B cell (primary cell): ENCODE measurements around the gene SYNE1. TPM values are rescaled to one million over a fixed set of nuclear protein-coding genes. Genes with fewer than 3 reads are reported as not detected.

ENCODE experiments used
- ATAC-seq: fragments of 200-7000 bp; cut with Tn5 transposase; one replicate; pipeline ENCODE4 v1.10.0; 2021; ENCODE audit warnings: low read depth, mild to moderate bottlenecking, moderate number of reproducible peaks, moderate library complexity
- CTCF ChIA-PET: fragments of 350-600 bp; sonication (Branson Sonifier 250); formaldehyde crosslinking; loops from one replicate; lab custom pipeline; 2021; ENCODE audit warnings: antibody characterized with exemption, inconsistent platforms; lab: Charles Lee
- POLR2A ChIA-PET: fragments of 350-600 bp; sonication (Branson Sonifier 250); formaldehyde crosslinking; loops from one replicate; lab custom pipeline; 2021; ENCODE audit warnings: antibody characterized with exemption; lab: Charles Lee
- DNase-seq: peaks from one replicate; pipeline ENCODE4 v3.0.0; 2013
- H2AFZ ChIP-seq: 2 replicates; pipeline ENCODE4 v1.6.1; 2012; ENCODE audit warnings: mild to moderate bottlenecking, low read depth, low read length; ENCODE audit not compliant: insufficient read depth, poor library complexity, severe bottlenecking
- H3K27ac ChIP-seq, 2 donors: 1 replicate in 1 of 2; 2 replicates in 1 of 2; pipeline ENCODE4 v1.5.1; 2012 to 2013; ENCODE audit warnings: low read length in 2 of 2, mild to moderate bottlenecking in 2 of 2, moderate library complexity in 1 of 2
- H3K27me3 ChIP-seq, 4 experiments: fragments of 200-600 bp in 1 of 4; sonication (generic) in 1 of 4; replicated peaks in 1 of 4; 1 replicate in 2 of 4; 2 replicates in 2 of 4; pipeline versions ENCODE4 v1.6.1 to v1.7.0; 2013 to 2016; ENCODE audit warnings: low read length in 3 of 4, mild to moderate bottlenecking in 2 of 4, mixed read lengths in 1 of 4, moderate library complexity in 1 of 4; ENCODE audit not compliant: insufficient read depth in 4 of 4, control insufficient read depth in 3 of 4; ENCODE audit errors: control extremely low read depth in 1 of 4
- H3K36me3 ChIP-seq, 2 experiments: replicated peaks in 1 of 2; 1 replicate in 1 of 2; 2 replicates in 1 of 2; pipeline versions ENCODE4 v1.6.1 to v1.7.1; 2013; ENCODE audit warnings: low read length in 1 of 2; ENCODE audit not compliant: insufficient read depth in 2 of 2, control insufficient read depth in 1 of 2; ENCODE audit errors: control extremely low read depth in 1 of 2, extremely low read depth in 1 of 2
- H3K4me1 ChIP-seq, 2 donors: fragments of 200-600 bp in 1 of 2; sonication (generic) in 1 of 2; 1 replicate in 1 of 2; 2 replicates in 1 of 2; pipeline versions ENCODE4 v1.5.1 to v1.6.1; 2013 to 2017; ENCODE audit warnings: low read length in 2 of 2; ENCODE audit not compliant: control insufficient read depth in 2 of 2, insufficient read depth in 2 of 2
- H3K4me2 ChIP-seq: replicated peaks from 2 replicates; pipeline ENCODE3; 2012; ENCODE audit warnings: mild to moderate bottlenecking, low read depth, low read length; ENCODE audit not compliant: poor library complexity, severe bottlenecking
- H3K4me3 ChIP-seq, 5 experiments: fragments of 200-600 bp in 1 of 5; sonication (generic) in 1 of 5; 1 replicate in 3 of 5; 2 replicates in 2 of 5; pipeline versions ENCODE4 v1.5.1 to v1.7.0; 2011 to 2016; ENCODE audit warnings: low read length in 4 of 5, mild to moderate bottlenecking in 4 of 5, low read depth in 2 of 5, control low read depth in 1 of 5, moderate library complexity in 1 of 5; ENCODE audit not compliant: insufficient read depth in 1 of 5; ENCODE audit errors: control extremely low read depth in 1 of 5, extremely low read depth in 1 of 5
- H3K79me2 ChIP-seq: fragments of 200-600 bp; sonication (generic); one replicate; pipeline ENCODE4 v1.6.0; 2016; ENCODE audit warnings: low read length; ENCODE audit not compliant: control insufficient read depth, insufficient read depth
- H3K9ac ChIP-seq: fragments of 200-600 bp; sonication (generic); 2 replicates; pipeline ENCODE4 v1.6.1; 2017; ENCODE audit warnings: mild to moderate bottlenecking, low read length, moderate library complexity
- H3K9me3 ChIP-seq, 3 donors: one replicate each; pipeline versions ENCODE4 v1.6.1 to v1.7.1; 2013; ENCODE audit warnings: low read length in 2 of 3; ENCODE audit not compliant: control insufficient read depth in 2 of 3, insufficient read depth in 1 of 3; ENCODE audit errors: control extremely low read depth in 1 of 3
- H4K20me1 ChIP-seq: 2 replicates; pipeline ENCODE4 v1.6.0; 2012; ENCODE audit warnings: mild to moderate bottlenecking, low read length; ENCODE audit not compliant: insufficient read depth, control insufficient read depth, poor library complexity, severe bottlenecking
- H3K27ac Mint-ChIP-seq: one replicate; pipeline ENCODE4 v1.8.0; 2021; ENCODE audit warnings: mixed read lengths
- H3K27me3 Mint-ChIP-seq: one replicate; pipeline ENCODE4 v1.8.0; 2021; ENCODE audit warnings: mixed read lengths
- H3K4me1 Mint-ChIP-seq: one replicate; pipeline ENCODE4 v1.8.0; 2021; ENCODE audit warnings: mixed read lengths
- H3K4me3 Mint-ChIP-seq: one replicate; pipeline ENCODE4 v1.8.0; 2021; ENCODE audit warnings: mixed read lengths
- H3K9me3 Mint-ChIP-seq: one replicate; pipeline ENCODE4 v1.8.0; 2022; ENCODE audit warnings: mixed read lengths; ENCODE audit not compliant: insufficient read depth
- EZH2 ChIP-seq: IDR thresholded peaks from 2 replicates; pipeline ENCODE4 v1.6.1; 2012; ENCODE audit warnings: borderline replicate concordance, low read depth, mild to moderate bottlenecking, moderate library complexity, low read length; ENCODE audit not compliant: insufficient read depth, poor library complexity, severe bottlenecking
- WGBS: methylation state at CpG from one replicate; pipeline ENCODE4 v1.1.5; 2013; ENCODE audit warnings: missing lambda C conversion rate; ENCODE audit not compliant: insufficient coverage; 5-methylcytosine and 5-hydroxymethylcytosine counted together
- intact Hi-C: fragments of 100-400 bp; cut with micrococcal nuclease; formaldehyde crosslinking; loops from one replicate; pipeline ENCODE4 v1.10.0; 2022
- polyA plus RNA-seq: library from polyadenylated mRNA; depleted of rRNA; stranded (reverse); fragments of >200 nt; gene quantifications from 2 replicates; pipeline ENCODE4 v1.2.3, GENCODE V29; 2012
- total RNA-seq, 2 donors: library from RNA; stranded (reverse); fragments of 120-200 nt in 1 of 2; gene quantifications; 1 replicate in 1 of 2; 2 replicates in 1 of 2; pipeline versions ENCODE4 v1.2.3 to v1.2.4, GENCODE V29; 2013 to 2022
- TF ChIP-seq, protein P1 (sequence below): fragments of 200-600 bp; IDR thresholded peaks from one replicate; pipeline ENCODE4 v1.8.0; 2022; ENCODE audit warnings: antibody characterized with exemption, mild to moderate bottlenecking

SYNE1 gene
- total and polyA plus RNA-seq, 2 donors (not counting 1 experiment from before 2014, with no cell fraction given), result 49.2 to 108 TPM

GRCh38 chr6:152164957-152165356 is 472.2 kb downstream of the SYNE1 start:
- no peaks in the 10 kb centered on the region for H3K9me3 ChIP-seq
- no peak for TF ChIP-seq EZH2
- TF ChIP-seq, protein P1, sequence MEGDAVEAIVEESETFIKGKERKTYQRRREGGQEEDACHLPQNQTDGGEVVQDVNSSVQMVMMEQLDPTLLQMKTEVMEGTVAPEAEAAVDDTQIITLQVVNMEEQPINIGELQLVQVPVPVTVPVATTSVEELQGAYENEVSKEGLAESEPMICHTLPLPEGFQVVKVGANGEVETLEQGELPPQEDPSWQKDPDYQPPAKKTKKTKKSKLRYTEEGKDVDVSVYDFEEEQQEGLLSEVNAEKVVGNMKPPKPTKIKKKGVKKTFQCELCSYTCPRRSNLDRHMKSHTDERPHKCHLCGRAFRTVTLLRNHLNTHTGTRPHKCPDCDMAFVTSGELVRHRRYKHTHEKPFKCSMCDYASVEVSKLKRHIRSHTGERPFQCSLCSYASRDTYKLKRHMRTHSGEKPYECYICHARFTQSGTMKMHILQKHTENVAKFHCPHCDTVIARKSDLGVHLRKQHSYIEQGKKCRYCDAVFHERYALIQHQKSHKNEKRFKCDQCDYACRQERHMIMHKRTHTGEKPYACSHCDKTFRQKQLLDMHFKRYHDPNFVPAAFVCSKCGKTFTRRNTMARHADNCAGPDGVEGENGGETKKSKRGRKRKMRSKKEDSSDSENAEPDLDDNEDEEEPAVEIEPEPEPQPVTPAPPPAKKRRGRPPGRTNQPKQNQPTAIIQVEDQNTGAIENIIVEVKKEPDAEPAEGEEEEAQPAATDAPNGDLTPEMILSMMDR, result no peak
- H3K27ac Mint-ChIP-seq, result no peak overlapping the region
- no peak overlapping the region for H3K4me3 Mint-ChIP-seq
- no peaks in the 10 kb centered on the region for H3K9me3 Mint-ChIP-seq
- ChIA-PET POLR2A (interaction anchor here (0.5 kb wide), 1 partner anchor 29 kb away, joined by 5 read pairs; no protein-coding TSS in a partner anchor), CTCF (interaction anchor here (0.9 to 1.1 kb wide), 2 partner anchors 15 to 20 kb away, joined by 4 to 5 read pairs; no protein-coding TSS in a partner anchor)
- ATAC-seq (no peak), DNase-seq (peak; percentile 8)
- no peak overlapping the region for H3K4me3 ChIP-seq
- H3K27me3 ChIP-seq, result no peaks in the 10 kb centered on the region
- H3K9ac ChIP-seq, result no peak overlapping the region
- no peak overlapping the region for H2AFZ ChIP-seq
- H4K20me1 ChIP-seq, result no peaks in the 10 kb centered on the region
- H3K79me2 ChIP-seq, result peaks cover 19% of the 10 kb centered on the region
- peaks cover 21 to 59% of the 10 kb centered on the region in 2 experiments for H3K36me3 ChIP-seq
- H3K27me3 Mint-ChIP-seq, result no peaks in the 10 kb centered on the region
- intact Hi-C loops, result no loop called here
- no peak overlapping the region for H3K4me2 ChIP-seq
- H3K4me1 ChIP-seq, result peaks cover 0 to 10% of the 10 kb centered on the region in 2 donors
- H3K27ac ChIP-seq, result no peak overlapping the region
- WGBS, result no CpG with 5 or more reads among the region's 5 CpGs
- H3K4me1 Mint-ChIP-seq, result peaks cover 33% of the 10 kb centered on the region

GRCh38 chr6:152161501-152161900 is 475.7 kb downstream of the SYNE1 start:
- H3K9me3 Mint-ChIP-seq, result no peaks in the 10 kb centered on the region
- peak overlapping the region; percentile 21 for H3K27ac Mint-ChIP-seq
- no peak overlapping the region for H3K4me3 Mint-ChIP-seq
- ATAC-seq (no peak), DNase-seq (no peak)
- H3K4me1 Mint-ChIP-seq, result peaks cover 20% of the 10 kb centered on the region
- no peak overlapping the region for H3K4me2 ChIP-seq
- H3K27me3 Mint-ChIP-seq, result no peaks in the 10 kb centered on the region
- no peak for TF ChIP-seq EZH2
- TF ChIP-seq, protein P1, result no peak
- intact Hi-C loops, result no loop called here
- no peak overlapping the region for H3K4me3 ChIP-seq
- peak overlapping the region in 1 of 2 donors; percentile 39 for H3K27ac ChIP-seq
- peaks cover 0 to 7% of the 10 kb centered on the region in 2 donors for H3K4me1 ChIP-seq
- no peak overlapping the region for H2AFZ ChIP-seq
- no peak overlapping the region for H3K9ac ChIP-seq
- CTCF ChIA-PET, result interaction anchor here (1.1 kb wide), 1 partner anchor 11 kb away, joined by 3 read pairs; no protein-coding TSS in a partner anchor
- no peaks in the 10 kb centered on the region for H3K27me3 ChIP-seq
- peaks cover 20 to 63% of the 10 kb centered on the region in 2 experiments for H3K36me3 ChIP-seq
- peaks cover 10% of the 10 kb centered on the region for H3K79me2 ChIP-seq
- H4K20me1 ChIP-seq, result no peaks in the 10 kb centered on the region
- POLR2A ChIA-PET, result no interaction called here
- H3K9me3 ChIP-seq, result no peaks in the 10 kb centered on the region
